Measurements from ENCODE around the gene LAMA3. TPM values are rescaled to one million over a fixed set of nuclear protein-coding genes. Genes with fewer than 3 reads are reported as not detected.

LAMA3 gene
- total RNA-seq, 1 donor: 2.4 TPM

GRCh38 chr18:23758281-23758680, 69.0 kb downstream of the LAMA3 start:
- no peak for DNase-seq (ENCODE audit: low read depth in 2 of 3, low spot score in 2 of 3)

- DNase-seq (ENCODE audit: low read depth in 2 of 3, low spot score in 2 of 3): no peak
Observed at GRCh38 chr18:23761941-23762340, 72.7 kb downstream of the LAMA3 start.

- DNase-seq (ENCODE audit: low read depth in 2 of 3, low spot score in 2 of 3): no peak
Observed at GRCh38 chr18:23763343-23763742, 74.1 kb downstream of the LAMA3 start.

GRCh38 chr18:23765931-23766330, 76.7 kb downstream of the LAMA3 start:
- no peak for DNase-seq (ENCODE audit: low read depth in 2 of 3, low spot score in 2 of 3)

GRCh38 chr18:23772327-23773024, 83.2 kb downstream of the LAMA3 start:
- DNase-seq (ENCODE audit: low read depth in 2 of 3, low spot score in 2 of 3): no peak

GRCh38 chr18:23776306-23776705, 87.1 kb downstream of the LAMA3 start:
- no peak for DNase-seq (ENCODE audit: low read depth in 2 of 3, low spot score in 2 of 3)

GRCh38 chr18:23778828-23779227, 89.6 kb downstream of the LAMA3 start:
- DNase-seq (ENCODE audit: low read depth in 2 of 3, low spot score in 2 of 3): no peak

GRCh38 chr18:23779696-23780303, 90.5 kb downstream of the LAMA3 start:
- no peak for DNase-seq (ENCODE audit: low read depth in 2 of 3, low spot score in 2 of 3)

- no peak for DNase-seq (ENCODE audit: low read depth in 2 of 3, low spot score in 2 of 3)
Observed at GRCh38 chr18:23784832-23785245, 95.6 kb downstream of the LAMA3 start.

GRCh38 chr18:23793051-23793450, 103.8 kb downstream of the LAMA3 start:
- no peak for DNase-seq (ENCODE audit: low read depth in 2 of 3, low spot score in 2 of 3)

GRCh38 chr18:23793985-23794867, 105.0 kb downstream of the LAMA3 start:
- no peak for DNase-seq (ENCODE audit: low read depth in 2 of 3, low spot score in 2 of 3)

GRCh38 chr18:23798249-23798648, 109.0 kb downstream of the LAMA3 start:
- no peak for DNase-seq (ENCODE audit: low read depth in 2 of 3, low spot score in 2 of 3)

- no peak for DNase-seq (ENCODE audit: low read depth in 2 of 3, low spot score in 2 of 3)
Observed at GRCh38 chr18:23798824-23799223, 109.6 kb downstream of the LAMA3 start.

- no peak for DNase-seq (ENCODE audit: low read depth in 2 of 3, low spot score in 2 of 3)
Observed at GRCh38 chr18:23799540-23799939, 110.3 kb downstream of the LAMA3 start.

- DNase-seq (ENCODE audit: low read depth in 2 of 3, low spot score in 2 of 3): no peak
Observed at GRCh38 chr18:23800902-23801301, 111.6 kb downstream of the LAMA3 start.

GRCh38 chr18:23802817-23803216, 113.6 kb downstream of the LAMA3 start:
- no peak for DNase-seq (ENCODE audit: low read depth in 2 of 3, low spot score in 2 of 3)

- no peak for DNase-seq (ENCODE audit: low read depth in 2 of 3, low spot score in 2 of 3)
Observed at GRCh38 chr18:23803755-23804154, 114.5 kb downstream of the LAMA3 start.

- no peak for DNase-seq (ENCODE audit: low read depth in 2 of 3, low spot score in 2 of 3)
Observed at GRCh38 chr18:23805898-23806297, 116.6 kb downstream of the LAMA3 start.

GRCh38 chr18:23809415-23809814, 120.2 kb downstream of the LAMA3 start:
- DNase-seq (ENCODE audit: low read depth in 2 of 3, low spot score in 2 of 3): no peak

GRCh38 chr18:23810396-23810795, 121.1 kb downstream of the LAMA3 start:
- DNase-seq (ENCODE audit: low read depth in 2 of 3, low spot score in 2 of 3): no peak

- DNase-seq (ENCODE audit: low read depth in 2 of 3, low spot score in 2 of 3): no peak
Observed at GRCh38 chr18:23811176-23811575, 121.9 kb downstream of the LAMA3 start.
